GM12878 (cell line): ENCODE results near the gene MYO3B.

Experiments
- ESRRA ChIP-seq: IDR thresholded peaks from 2 replicates; pipeline ENCODE4 v1.6.1; 2012; ENCODE audit warnings: mild to moderate bottlenecking, low read length, improper control_type of control experiment
- TCF7 ChIP-seq: IDR thresholded peaks from 2 replicates; pipeline ENCODE4 v1.6.1; 2014; ENCODE audit warnings: antibody characterized with exemption, borderline replicate concordance
- TF ChIP-seq, protein P1 (sequence below): IDR thresholded peaks from 2 replicates; pipeline ENCODE4 v1.6.1; 2011; ENCODE audit warnings: low read depth, low read length, improper control_type of control experiment, borderline replicate concordance

DNA sequence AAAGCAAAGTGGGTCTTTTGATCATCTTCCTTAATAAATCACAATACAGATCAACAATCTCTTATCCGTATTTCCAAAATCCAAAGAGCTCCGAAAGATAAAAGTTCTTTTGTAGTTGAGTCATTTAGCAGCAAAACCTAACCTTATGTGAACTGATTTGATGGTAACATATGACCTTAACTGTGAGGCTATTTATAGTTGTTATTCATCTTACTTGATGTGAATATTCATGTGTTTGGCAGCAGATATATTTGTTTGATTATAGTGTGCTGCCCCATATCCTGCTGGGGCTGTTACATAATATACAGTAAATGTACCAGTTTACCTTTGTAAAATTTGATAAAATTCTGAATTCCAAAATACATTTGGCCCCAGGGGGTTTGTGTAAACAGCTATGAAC, 158.5 kb downstream of the MYO3B start:
- no peak for TF ChIP-seq TCF7
- TF ChIP-seq, protein P1, sequence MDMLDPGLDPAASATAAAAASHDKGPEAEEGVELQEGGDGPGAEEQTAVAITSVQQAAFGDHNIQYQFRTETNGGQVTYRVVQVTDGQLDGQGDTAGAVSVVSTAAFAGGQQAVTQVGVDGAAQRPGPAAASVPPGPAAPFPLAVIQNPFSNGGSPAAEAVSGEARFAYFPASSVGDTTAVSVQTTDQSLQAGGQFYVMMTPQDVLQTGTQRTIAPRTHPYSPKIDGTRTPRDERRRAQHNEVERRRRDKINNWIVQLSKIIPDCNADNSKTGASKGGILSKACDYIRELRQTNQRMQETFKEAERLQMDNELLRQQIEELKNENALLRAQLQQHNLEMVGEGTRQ: no peak
- no peak for TF ChIP-seq ESRRA
